ENCODE measurements around the gene ANP32A.

ANP32A gene

GRCh38 chr15:68819495-68820294 is 1.0 kb downstream of the ANP32A start:
- peak; percentile 63 for DNase-seq (ENCODE audit: low read depth, low spot score)

- peak; percentile 68 for DNase-seq (ENCODE audit: low read depth, low spot score)
These were observed 1.8 kb downstream of the ANP32A start for GRCh38 chr15:68818769-68819494.

GRCh38 chr15:68818066-68818768 is 2.5 kb downstream of the ANP32A start:
- peak; percentile 87 for DNase-seq (ENCODE audit: low read depth, low spot score)

GRCh38 chr15:68817304-68818065 is 3.2 kb downstream of the ANP32A start:
- peak; percentile 82 for DNase-seq (ENCODE audit: low read depth, low spot score)

- DNase-seq (ENCODE audit: low read depth, low spot score): peak; percentile 32
These were observed 3.8 kb downstream of the ANP32A start for GRCh38 chr15:68816795-68817303.

GRCh38 chr15:68816158-68816557 is 4.5 kb downstream of the ANP32A start:
- no peak for DNase-seq (ENCODE audit: low read depth, low spot score)

GRCh38 chr15:68815598-68815997 is 5.1 kb downstream of the ANP32A start:
- DNase-seq (ENCODE audit: low read depth, low spot score): no peak

GRCh38 chr15:68814596-68814995 is 6.1 kb downstream of the ANP32A start:
- no peak for DNase-seq (ENCODE audit: low read depth, low spot score)

GRCh38 chr15:68812597-68813431 is 7.9 kb downstream of the ANP32A start:
- peak; percentile 57 for DNase-seq (ENCODE audit: low read depth, low spot score)

- DNase-seq (ENCODE audit: low read depth, low spot score): no peak
These were observed 8.6 kb downstream of the ANP32A start for GRCh38 chr15:68812069-68812468.

GRCh38 chr15:68809517-68809916 is 11.2 kb downstream of the ANP32A start:
- DNase-seq (ENCODE audit: low read depth, low spot score): no peak

GRCh38 chr15:68808770-68809169 is 11.9 kb downstream of the ANP32A start:
- DNase-seq (ENCODE audit: low read depth, low spot score): no peak

GRCh38 chr15:68808091-68808490 is 12.6 kb downstream of the ANP32A start:
- no peak for DNase-seq (ENCODE audit: low read depth, low spot score)

GRCh38 chr15:68807249-68807648 is 13.4 kb downstream of the ANP32A start:
- DNase-seq (ENCODE audit: low read depth, low spot score): no peak

GRCh38 chr15:68806220-68807060 is 14.3 kb downstream of the ANP32A start:
- no peak for DNase-seq (ENCODE audit: low read depth, low spot score)

GRCh38 chr15:68802373-68802772 is 18.3 kb downstream of the ANP32A start:
- DNase-seq (ENCODE audit: low read depth, low spot score): no peak

- DNase-seq (ENCODE audit: low read depth, low spot score): no peak
These were observed 19.0 kb downstream of the ANP32A start for GRCh38 chr15:68801572-68802148.

GRCh38 chr15:68800875-68801274 is 19.8 kb downstream of the ANP32A start:
- no peak for DNase-seq (ENCODE audit: low read depth, low spot score)

Data from astrocyte of the hippocampus (primary cell).